Measurements from ENCODE around the gene IFRD2.

Gene IFRD2

GRCh38 chr3:50260027-50260941 lies 31.9 kb downstream of the IFRD2 start:
- peak overlapping the region; percentile 52 for H3K4me3 ChIP-seq (ENCODE audit: low read depth, low read length)
- peak; percentile 97 for TF ChIP-seq CTCF (IDR thresholded peaks at IDR 0.05; ENCODE audit: insufficient read depth, low read depth, low read length, missing control alignments)
- DNase-seq (ENCODE audit: low read depth): peak; percentile 90

DNA sequence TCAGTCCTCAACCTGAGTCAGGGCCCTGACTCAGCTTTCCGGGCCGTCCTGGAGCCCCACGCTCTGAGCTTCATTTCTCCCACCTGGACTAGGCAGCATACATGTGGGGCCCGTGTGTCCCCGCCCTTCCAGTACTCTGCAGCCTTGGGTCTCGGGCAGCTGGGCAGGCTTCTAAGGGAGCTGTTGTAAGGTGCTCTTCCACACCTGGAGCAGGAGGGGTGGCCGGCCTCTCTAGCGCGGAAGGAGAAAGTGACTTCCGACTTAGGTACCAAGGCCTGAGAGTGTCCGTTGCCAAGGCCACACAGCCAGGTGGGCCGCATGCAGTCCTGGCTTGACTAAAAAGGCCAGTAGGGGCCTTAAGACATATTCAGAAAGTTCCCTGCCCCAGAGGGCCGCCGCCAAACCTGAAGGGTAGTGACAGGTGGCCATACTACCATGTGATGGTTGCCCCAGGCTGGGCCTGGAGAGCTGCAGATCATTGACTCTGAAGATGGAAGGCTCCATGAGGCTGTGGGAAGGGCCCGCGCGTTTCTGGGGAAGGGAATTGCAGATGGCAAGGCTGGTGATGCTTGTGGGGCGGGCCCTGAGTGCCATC lies 32.7 kb downstream of the IFRD2 start:
- H3K4me3 ChIP-seq (ENCODE audit: low read depth, low read length): no peak overlapping the region; the same call in 1 of the 2 replicates
- no peak for TF ChIP-seq CTCF (IDR thresholded peaks at IDR 0.05; ENCODE audit: insufficient read depth, low read depth, low read length, missing control alignments)
- DNase-seq (ENCODE audit: low read depth): no peak

GRCh38 chr3:50258979-50259378 lies 33.2 kb downstream of the IFRD2 start:
- no peak for DNase-seq (ENCODE audit: low read depth)
- TF ChIP-seq CTCF (IDR thresholded peaks at IDR 0.05; ENCODE audit: insufficient read depth, low read depth, low read length, missing control alignments): no peak
- H3K4me3 ChIP-seq (ENCODE audit: low read depth, low read length): no peak overlapping the region

DNA sequence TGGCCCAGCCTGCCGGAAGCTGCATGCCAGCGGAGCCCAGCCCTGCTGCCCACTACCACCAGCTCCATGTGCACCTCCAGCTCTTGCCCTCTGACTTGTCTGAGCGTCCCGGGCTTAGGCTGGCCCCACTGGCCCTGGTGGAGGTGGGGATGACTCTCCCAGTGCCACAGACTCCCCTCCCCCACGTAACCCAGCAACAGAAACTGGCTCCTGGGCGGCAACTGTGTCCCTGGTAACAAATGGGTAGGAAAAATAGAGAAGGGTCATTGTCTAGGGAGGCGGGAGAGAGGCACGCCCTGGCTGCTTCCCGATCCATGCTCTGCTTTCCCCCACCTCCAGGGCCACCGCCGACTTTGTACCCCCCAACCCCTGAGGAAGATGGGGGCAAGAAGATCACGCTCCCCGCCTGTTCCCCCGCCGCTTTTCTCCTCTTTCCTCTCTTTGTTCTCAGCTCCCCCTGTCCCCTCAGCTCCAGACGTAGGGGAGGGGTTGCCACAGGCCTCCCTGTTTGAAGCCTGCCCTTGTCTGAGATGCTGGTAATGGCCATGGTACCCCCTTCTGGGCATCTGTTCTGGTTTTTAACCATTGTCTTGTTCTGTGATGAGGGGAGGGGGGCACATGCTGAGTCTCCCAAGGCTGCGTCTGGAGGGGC lies 34.1 kb downstream of the IFRD2 start:
- no peak overlapping the region for H3K4me3 ChIP-seq (ENCODE audit: low read depth, low read length)
- no peak for DNase-seq (ENCODE audit: low read depth)
- TF ChIP-seq CTCF (IDR thresholded peaks at IDR 0.05; ENCODE audit: insufficient read depth, low read depth, low read length, missing control alignments): no peak

- TF ChIP-seq CTCF (IDR thresholded peaks at IDR 0.05; ENCODE audit: insufficient read depth, low read depth, low read length, missing control alignments): peak; percentile 61
- peak; percentile 48 for DNase-seq (ENCODE audit: low read depth)
- H3K4me3 ChIP-seq (ENCODE audit: low read depth, low read length): no peak overlapping the region
These were observed 35.0 kb downstream of the IFRD2 start for GRCh38 chr3:50256978-50257890.

GRCh38 chr3:50255251-50255615 lies 37.0 kb downstream of the IFRD2 start:
- TF ChIP-seq CTCF (IDR thresholded peaks at IDR 0.05; ENCODE audit: insufficient read depth, low read depth, low read length, missing control alignments): no peak
- H3K4me3 ChIP-seq (ENCODE audit: low read depth, low read length): no peak overlapping the region
- no peak for DNase-seq (ENCODE audit: low read depth)
